C4-2B (cell line): ENCODE results near the gene C13orf42.
A peak's percentile ranks its signal among the peaks of the same experiment; 100 is the strongest.

Experiments
- H3K27ac ChIP-seq: fragments of 450-650 bp; 2 replicates; pipeline ENCODE4 v1.5.1; 2017
- CTCF ChIP-seq: fragments of 450-650 bp; conservative IDR thresholded peaks from 2 replicates; pipeline ENCODE4 v1.5.1; 2017; ENCODE audit warnings: mild to moderate bottlenecking
- ZFX ChIP-seq: fragments of 450-650 bp; IDR thresholded peaks from 2 replicates; pipeline ENCODE4 v1.6.1; 2017

The C13orf42 gene

GRCh38 chr13:51137250-51137649 lies 26.2 kb upstream of the C13orf42 start:
- TF ChIP-seq CTCF (no peak), ZFX (no peak)
- no peak overlapping the region for H3K27ac ChIP-seq

GRCh38 chr13:51136276-51136980 lies 25.4 kb upstream of the C13orf42 start:
- H3K27ac ChIP-seq: no peak overlapping the region
- TF ChIP-seq ZFX (no peak), CTCF (no peak)

- no peak for TF ChIP-seq CTCF
- no peak for TF ChIP-seq ZFX
- no peak overlapping the region for H3K27ac ChIP-seq
Measured at GRCh38 chr13:51134763-51135365, 23.8 kb upstream of the C13orf42 start.

DNA sequence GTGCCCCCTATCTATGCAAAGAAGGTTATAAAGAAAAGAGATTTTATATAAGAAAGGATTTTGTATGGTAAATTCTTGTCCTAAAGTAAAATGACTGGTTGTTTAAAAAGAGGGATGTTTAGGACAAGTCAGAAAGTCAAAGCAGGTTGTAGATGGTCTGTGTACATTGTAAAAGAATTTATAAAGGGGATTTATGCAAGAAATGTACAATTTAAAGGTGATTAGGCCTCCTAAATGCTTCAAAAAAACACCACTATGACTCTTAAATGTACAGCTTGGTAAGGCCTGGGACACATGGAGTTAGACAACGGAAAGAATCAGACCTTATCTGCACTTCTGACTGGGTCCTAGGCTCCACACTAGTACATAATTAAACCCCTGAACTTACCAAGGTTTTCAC lies 19.3 kb upstream of the C13orf42 start:
- no peak for TF ChIP-seq CTCF
- TF ChIP-seq ZFX: no peak
- H3K27ac ChIP-seq: no peak overlapping the region

- TF ChIP-seq ZFX (no peak), CTCF (peak; percentile 86)
- peak overlapping the region; percentile 34; the same call in 1 of the 2 replicates for H3K27ac ChIP-seq
Measured at GRCh38 chr13:51125495-51126226, 14.6 kb upstream of the C13orf42 start.

- H3K27ac ChIP-seq: no peak overlapping the region
- TF ChIP-seq ZFX: no peak
- TF ChIP-seq CTCF: no peak
Measured at GRCh38 chr13:51122868-51123566, 11.9 kb upstream of the C13orf42 start.
